Breast epithelium (tissue), 3 donors: ENCODE measurements around the gene ADGRB2.

Experiments
- POLR2A ChIP-seq: fragments of 450-650 bp; IDR thresholded peaks from one replicate; pipeline ENCODE4 v1.6.1; 2016; ENCODE audit warnings: antibody characterized with exemption, mild to moderate bottlenecking, moderate library complexity
- POLR2AphosphoS5 ChIP-seq, 3 donors: sonication (generic); formaldehyde crosslinking; IDR thresholded peaks; one replicate each; pipeline ENCODE4 v1.6.1; 2017; ENCODE audit warnings: antibody characterized with exemption in 3 of 3
- TF ChIP-seq, protein P1 (sequence below), 3 donors: fragments of 450-650 bp; IDR thresholded peaks; one replicate each; pipeline ENCODE4 v1.5.1; 2016 to 2017; ENCODE audit warnings: antibody characterized with exemption in 3 of 3, mild to moderate bottlenecking in 3 of 3, moderate library complexity in 3 of 3

DNA sequence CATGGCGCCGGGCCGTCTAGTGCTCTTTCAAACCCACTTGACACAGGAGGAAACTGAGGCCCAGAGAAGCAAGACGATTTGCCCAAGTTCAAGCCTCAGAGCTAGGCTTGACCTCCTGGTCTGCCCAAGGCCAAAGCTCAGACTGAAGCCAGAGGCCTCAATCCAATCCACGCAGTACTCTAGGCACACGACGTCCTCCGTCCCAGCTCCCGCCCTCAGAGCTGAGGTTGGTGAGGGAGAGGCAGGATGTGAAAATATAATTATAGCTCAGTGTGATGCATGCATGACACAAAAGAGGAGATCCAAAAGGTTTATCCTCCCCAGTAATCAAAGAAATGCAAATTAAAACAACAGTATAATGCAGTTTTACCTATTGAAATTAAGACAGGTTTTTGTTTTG is 15.5 kb upstream of the ADGRB2 start:
- TF ChIP-seq, protein P1, sequence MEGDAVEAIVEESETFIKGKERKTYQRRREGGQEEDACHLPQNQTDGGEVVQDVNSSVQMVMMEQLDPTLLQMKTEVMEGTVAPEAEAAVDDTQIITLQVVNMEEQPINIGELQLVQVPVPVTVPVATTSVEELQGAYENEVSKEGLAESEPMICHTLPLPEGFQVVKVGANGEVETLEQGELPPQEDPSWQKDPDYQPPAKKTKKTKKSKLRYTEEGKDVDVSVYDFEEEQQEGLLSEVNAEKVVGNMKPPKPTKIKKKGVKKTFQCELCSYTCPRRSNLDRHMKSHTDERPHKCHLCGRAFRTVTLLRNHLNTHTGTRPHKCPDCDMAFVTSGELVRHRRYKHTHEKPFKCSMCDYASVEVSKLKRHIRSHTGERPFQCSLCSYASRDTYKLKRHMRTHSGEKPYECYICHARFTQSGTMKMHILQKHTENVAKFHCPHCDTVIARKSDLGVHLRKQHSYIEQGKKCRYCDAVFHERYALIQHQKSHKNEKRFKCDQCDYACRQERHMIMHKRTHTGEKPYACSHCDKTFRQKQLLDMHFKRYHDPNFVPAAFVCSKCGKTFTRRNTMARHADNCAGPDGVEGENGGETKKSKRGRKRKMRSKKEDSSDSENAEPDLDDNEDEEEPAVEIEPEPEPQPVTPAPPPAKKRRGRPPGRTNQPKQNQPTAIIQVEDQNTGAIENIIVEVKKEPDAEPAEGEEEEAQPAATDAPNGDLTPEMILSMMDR (IDR thresholded peaks at IDR 0.05): no peak
- no peak for TF ChIP-seq POLR2AphosphoS5 (IDR thresholded peaks at IDR 0.05)
- no peak for TF ChIP-seq POLR2A
